Mesenchymal stem cell (in vitro differentiated cells and primary cell): ENCODE data around the gene ENTPD5.

Experiments used
- DNase-seq: peaks from one replicate; pipeline ENCODE4 v3.0.0-alpha.2; 2013
- H2AFZ ChIP-seq: one replicate; pipeline ENCODE4 v1.6.1; 2013; ENCODE audit warnings: low read depth, mild to moderate bottlenecking, control low read depth, inconsistent platforms, low read length, moderate library complexity
- H2AK5ac ChIP-seq: 2 replicates; pipeline ENCODE4 v1.6.1; 2013; ENCODE audit warnings: low read length, moderate library complexity, mild to moderate bottlenecking, inconsistent platforms; ENCODE audit not compliant: severe bottlenecking
- H2BK120ac ChIP-seq: one replicate; pipeline ENCODE4 v1.6.1; 2013; ENCODE audit warnings: low read depth, mild to moderate bottlenecking, inconsistent platforms, low read length, moderate library complexity
- H2BK12ac ChIP-seq, 2 experiments: one replicate each; pipeline ENCODE4 v1.6.1; 2013; ENCODE audit warnings: inconsistent platforms in 2 of 2, low read length in 2 of 2, mild to moderate bottlenecking in 2 of 2, moderate library complexity in 2 of 2, control low read depth in 1 of 2
- H2BK15ac ChIP-seq: one replicate; pipeline ENCODE4 v1.6.1; 2013; ENCODE audit warnings: mild to moderate bottlenecking, low read depth, inconsistent platforms; ENCODE audit not compliant: poor library complexity, severe bottlenecking
- H2BK5ac ChIP-seq: 2 replicates; pipeline ENCODE4 v1.6.1; 2013; ENCODE audit warnings: low read depth, mild to moderate bottlenecking, low read length, control low read depth, inconsistent platforms; ENCODE audit not compliant: poor library complexity, severe bottlenecking
- H3K14ac ChIP-seq, 2 experiments: one replicate each; pipeline ENCODE4 v1.6.1; 2013; ENCODE audit warnings: inconsistent platforms in 2 of 2, low read length in 2 of 2, control low read depth in 1 of 2, mild to moderate bottlenecking in 1 of 2, moderate library complexity in 1 of 2
- H3K18ac ChIP-seq, 2 experiments: one replicate each; pipeline ENCODE4 v1.6.1; 2013; ENCODE audit warnings: inconsistent platforms in 2 of 2, low read length in 2 of 2, control low read depth in 1 of 2, low read depth in 1 of 2, mild to moderate bottlenecking in 1 of 2
- H3K23ac ChIP-seq, 2 experiments: one replicate each; pipeline ENCODE4 v1.6.1; 2013; ENCODE audit warnings: inconsistent platforms in 2 of 2, low read length in 2 of 2, mild to moderate bottlenecking in 2 of 2, moderate library complexity in 2 of 2, control low read depth in 1 of 2
- H3K27ac ChIP-seq: 2 replicates; pipeline ENCODE4 v1.5.1; 2013; ENCODE audit warnings: mild to moderate bottlenecking, moderate library complexity, low read length, control low read depth, inconsistent platforms; ENCODE audit not compliant: poor library complexity, severe bottlenecking
- H3K27me3 ChIP-seq, 2 experiments: 2 replicates each; pipeline versions ENCODE4 v1.6.1 to v1.7.0; 2013; ENCODE audit warnings: low read length in 2 of 2, mild to moderate bottlenecking in 2 of 2, moderate library complexity in 2 of 2, control low read depth in 1 of 2, inconsistent platforms in 1 of 2; ENCODE audit not compliant: control insufficient read depth in 1 of 2, insufficient read depth in 1 of 2
- H3K36me3 ChIP-seq, 2 experiments: 2 replicates each; pipeline versions ENCODE4 v1.6.1 to v1.7.0; 2013; ENCODE audit warnings: low read length in 2 of 2, control low read depth in 1 of 2, inconsistent platforms in 1 of 2, low read depth in 1 of 2, mild to moderate bottlenecking in 1 of 2; ENCODE audit not compliant: insufficient read depth in 2 of 2, control insufficient read depth in 1 of 2
- H3K4ac ChIP-seq, 2 experiments: one replicate each; pipeline ENCODE4 v1.6.1; 2013; ENCODE audit warnings: inconsistent platforms in 2 of 2, low read length in 2 of 2, mild to moderate bottlenecking in 2 of 2, moderate library complexity in 2 of 2, control low read depth in 1 of 2, low read depth in 1 of 2
- H3K4me1 ChIP-seq: 2 replicates; pipeline ENCODE4 v1.6.1; 2013; ENCODE audit warnings: low read depth, low read length, control low read depth; ENCODE audit not compliant: control insufficient read depth, insufficient read depth
- H3K4me2 ChIP-seq: 2 replicates; pipeline ENCODE4 v1.6.1; 2013; ENCODE audit warnings: low read length, mild to moderate bottlenecking, inconsistent platforms; ENCODE audit not compliant: poor library complexity, severe bottlenecking
- H3K4me3 ChIP-seq, 2 experiments: 2 replicates each; pipeline versions ENCODE4 v1.5.1 to v1.7.0; 2013; ENCODE audit warnings: low read length in 2 of 2, mild to moderate bottlenecking in 2 of 2, control low read depth in 1 of 2, low read depth in 1 of 2; ENCODE audit not compliant: insufficient read depth in 1 of 2
- H3K79me1 ChIP-seq: replicated peaks from 2 replicates; pipeline ENCODE4 v1.6.1; 2013; ENCODE audit warnings: mild to moderate bottlenecking, control low read depth, low read length, inconsistent platforms; ENCODE audit not compliant: poor library complexity, severe bottlenecking
- H3K9ac ChIP-seq: 2 replicates; pipeline ENCODE4 v1.7.0; 2013; ENCODE audit warnings: mild to moderate bottlenecking, low read length, moderate library complexity
- H3K9me3 ChIP-seq: 2 replicates; pipeline ENCODE4 v1.7.0; 2013; ENCODE audit warnings: mild to moderate bottlenecking, low read length; ENCODE audit not compliant: control insufficient read depth
- H4K8ac ChIP-seq: one replicate; pipeline ENCODE4 v1.6.1; 2013; ENCODE audit warnings: inconsistent platforms, mild to moderate bottlenecking, low read length, moderate library complexity
- H4K91ac ChIP-seq: one replicate; pipeline ENCODE4 v1.6.1; 2013; ENCODE audit warnings: mild to moderate bottlenecking, low read length, inconsistent platforms
- WGBS: methylation state at CpG from one replicate; pipeline ENCODE4 v1.1.7; 2013; ENCODE audit warnings: mixed read lengths; 5-methylcytosine and 5-hydroxymethylcytosine counted together

The ENTPD5 gene

GRCh38 chr14:74018174-74018585 lies 908 bp downstream of the ENTPD5 start:
- Histone ChIP-seq H2AFZ (no peak overlapping the region), H3K4ac (no peak overlapping the region), H2BK15ac (no peak overlapping the region), H3K9ac (peak overlapping the region; percentile 100), H3K14ac (no peak overlapping the region), H2BK120ac (no peak overlapping the region), H4K91ac (no peak overlapping the region), H3K9me3 (no peaks in the 10 kb centered on the region), H3K4me1 (peaks cover 10% of the 10 kb centered on the region), H3K79me1 (peaks cover 6% of the 10 kb centered on the region), H3K27ac (peak overlapping the region; percentile 84), H3K4me2 (peak overlapping the region; percentile 85), H4K8ac (no peak overlapping the region), H2AK5ac (no peak overlapping the region), H3K36me3 (peaks cover 0 to 12% of the 10 kb centered on the region in 2 experiments), H3K27me3 (no peaks in the 10 kb centered on the region), H3K4me3 (peak overlapping the region in 1 of 2 experiments; percentile 98), H2BK5ac (no peak overlapping the region), H3K18ac (peak overlapping the region in 1 of 2 experiments; percentile 97), H3K23ac (no peak overlapping the region), H2BK12ac (no peak overlapping the region)
- DNase-seq: peak; percentile 76
- 0% methylated on average over 2 of the region's 8 CpGs for WGBS

DNA sequence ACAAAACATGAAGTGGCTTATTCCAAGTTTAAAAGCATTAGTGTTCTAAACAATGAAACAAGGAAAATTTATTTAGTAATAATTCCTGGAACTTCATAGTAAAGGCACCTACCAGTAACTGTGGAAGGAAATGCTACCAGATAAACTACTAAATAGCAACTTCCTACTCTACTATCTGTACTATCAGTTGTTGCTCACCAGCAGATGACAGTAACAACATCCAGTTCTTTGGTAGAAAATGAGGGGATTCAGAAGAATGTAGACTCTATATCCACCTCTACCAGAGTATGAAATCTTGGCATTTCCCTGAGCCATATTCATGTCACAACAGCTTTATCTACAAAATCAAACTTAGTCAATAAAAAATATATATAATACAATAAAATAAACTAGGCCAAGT lies 3.1 kb downstream of the ENTPD5 start:
- no peak overlapping the region for H3K4me2 ChIP-seq

GRCh38 chr14:74015176-74015575 lies 3.9 kb downstream of the ENTPD5 start:
- WGBS: 100% methylated on average over 1 of the region's 3 CpGs
- no peak overlapping the region for H3K23ac ChIP-seq
- H3K27me3 ChIP-seq: no peaks in the 10 kb centered on the region
- H3K27ac ChIP-seq: no peak overlapping the region
- no peak overlapping the region for H2BK15ac ChIP-seq
- DNase-seq: no peak
- H2AK5ac ChIP-seq: no peak overlapping the region
- no peak overlapping the region for H2BK120ac ChIP-seq
- no peak overlapping the region for H4K91ac ChIP-seq
- peaks cover 2 to 36% of the 10 kb centered on the region in 2 experiments for H3K36me3 ChIP-seq
- peaks cover 10% of the 10 kb centered on the region for H3K4me1 ChIP-seq
- no peak overlapping the region for H2BK12ac ChIP-seq
- H3K4me3 ChIP-seq: no peak overlapping the region
- no peak overlapping the region for H3K14ac ChIP-seq
- no peak overlapping the region for H3K9ac ChIP-seq
- no peak overlapping the region for H2AFZ ChIP-seq
- H3K79me1 ChIP-seq: peaks cover 17% of the 10 kb centered on the region
- no peak overlapping the region for H4K8ac ChIP-seq
- no peak overlapping the region for H3K18ac ChIP-seq
- no peak overlapping the region for H3K4ac ChIP-seq
- no peak overlapping the region for H2BK5ac ChIP-seq
- H3K9me3 ChIP-seq: no peaks in the 10 kb centered on the region
- no peak overlapping the region for H3K4me2 ChIP-seq

More for the DNA sequence above, 3.1 kb downstream of the ENTPD5 start:
- Histone ChIP-seq H3K9ac (no peak overlapping the region), H3K27me3 (no peaks in the 10 kb centered on the region), H3K4ac (no peak overlapping the region), H3K27ac (no peak overlapping the region), H3K23ac (no peak overlapping the region), H2BK5ac (no peak overlapping the region), H4K91ac (no peak overlapping the region), H3K79me1 (peaks cover 19% of the 10 kb centered on the region), H2BK15ac (no peak overlapping the region), H3K18ac (no peak overlapping the region), H3K36me3 (peaks cover 0 to 30% of the 10 kb centered on the region in 2 experiments), H4K8ac (no peak overlapping the region), H2BK120ac (no peak overlapping the region), H2AK5ac (no peak overlapping the region), H2AFZ (no peak overlapping the region), H3K4me3 (no peak overlapping the region), H3K4me1 (peaks cover 10% of the 10 kb centered on the region), H3K14ac (no peak overlapping the region), H3K9me3 (no peaks in the 10 kb centered on the region), H2BK12ac (no peak overlapping the region)
- peak; percentile 45 for DNase-seq

DNA sequence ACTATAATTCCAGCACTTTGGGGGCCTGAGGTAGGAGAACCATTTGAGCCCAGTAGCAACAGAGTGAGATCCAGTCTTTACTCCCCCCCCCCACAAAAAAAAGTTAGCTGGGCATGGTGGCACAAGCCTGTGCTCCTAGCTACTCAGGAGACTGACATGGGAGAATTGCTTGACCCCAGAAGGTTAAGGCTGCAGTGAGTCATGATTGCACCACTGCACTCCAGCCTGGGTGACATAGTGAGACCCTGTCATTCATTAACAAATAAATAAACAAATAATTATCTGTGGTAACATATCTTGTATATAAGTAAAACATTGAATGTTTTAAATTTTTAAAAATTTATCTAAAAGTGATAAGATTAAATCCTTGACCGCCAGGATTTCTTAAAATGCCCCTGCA lies 4.8 kb downstream of the ENTPD5 start:
- Histone ChIP-seq H4K8ac (no peak overlapping the region), H3K27me3 (no peaks in the 10 kb centered on the region), H3K4me1 (peaks cover 10% of the 10 kb centered on the region), H3K14ac (no peak overlapping the region), H2AFZ (no peak overlapping the region), H3K23ac (no peak overlapping the region), H2BK12ac (no peak overlapping the region), H3K9me3 (no peaks in the 10 kb centered on the region), H3K4ac (no peak overlapping the region), H2AK5ac (no peak overlapping the region), H3K9ac (no peak overlapping the region), H3K4me3 (no peak overlapping the region), H2BK120ac (no peak overlapping the region), H3K18ac (no peak overlapping the region), H4K91ac (no peak overlapping the region), H3K36me3 (peaks cover 10 to 39% of the 10 kb centered on the region in 2 experiments), H2BK15ac (no peak overlapping the region), H3K79me1 (peaks cover 17% of the 10 kb centered on the region), H3K27ac (peak overlapping the region; percentile 89), H2BK5ac (no peak overlapping the region), H3K4me2 (no peak overlapping the region)
- DNase-seq: peak; percentile 57
- WGBS: 100% methylated on average over 1 of the region's 1 CpG
